OCI-LY1 (cell line): ENCODE results near the gene ATP8A2.

Experiments
- CTCF ChIP-seq: fragments of 200-600 bp; sonication (generic), shearing (Covaris generic); IDR thresholded peaks from 2 replicates; pipeline ENCODE4 v1.5.1; 2017; ENCODE audit warnings: mild to moderate bottlenecking, antibody characterized with exemption, low read length, moderate library complexity, mixed read lengths
- EZH2 ChIP-seq: fragments of 200-600 bp; sonication (generic), shearing (Covaris generic); IDR thresholded peaks from 2 replicates; pipeline ENCODE4 v1.8.0; 2017; ENCODE audit warnings: borderline replicate concordance, mixed run types, mild to moderate bottlenecking, antibody characterized with exemption, low read length, moderate library complexity, mixed read lengths

- TF ChIP-seq CTCF: no peak
- no peak for TF ChIP-seq EZH2
Measured at GRCh38 chr13:25899952-25900351, 528.2 kb downstream of the ATP8A2 start.
